ENCODE measurements around the gene EXO5.
"Not testable (repeated sequence)": the region's sequence is repeated elsewhere in the genome, so short reads cannot be mapped to it uniquely, and the experiment has no call there.

Gene EXO5

DNA sequence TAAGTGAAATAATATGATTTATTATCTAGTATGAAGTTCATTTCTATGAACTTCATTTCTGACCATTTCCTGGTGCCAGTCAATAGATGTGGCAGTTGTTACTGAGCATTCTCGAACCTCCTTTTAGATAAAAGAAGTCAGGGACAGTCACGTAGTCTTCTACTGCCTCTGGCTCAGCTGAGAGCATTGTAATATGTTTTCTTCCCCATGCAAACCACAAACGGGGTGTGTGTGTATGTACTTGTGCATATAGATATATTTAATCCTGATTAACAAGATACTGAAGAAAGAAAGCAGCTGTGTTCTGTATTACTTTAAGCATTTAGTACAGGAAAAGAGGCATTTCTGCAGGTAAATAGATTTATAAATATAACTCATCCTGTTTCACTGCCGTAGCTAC lies 44.5 kb downstream of the EXO5 start:
- DNase-seq (ENCODE audit: low spot score): no peak

DNA sequence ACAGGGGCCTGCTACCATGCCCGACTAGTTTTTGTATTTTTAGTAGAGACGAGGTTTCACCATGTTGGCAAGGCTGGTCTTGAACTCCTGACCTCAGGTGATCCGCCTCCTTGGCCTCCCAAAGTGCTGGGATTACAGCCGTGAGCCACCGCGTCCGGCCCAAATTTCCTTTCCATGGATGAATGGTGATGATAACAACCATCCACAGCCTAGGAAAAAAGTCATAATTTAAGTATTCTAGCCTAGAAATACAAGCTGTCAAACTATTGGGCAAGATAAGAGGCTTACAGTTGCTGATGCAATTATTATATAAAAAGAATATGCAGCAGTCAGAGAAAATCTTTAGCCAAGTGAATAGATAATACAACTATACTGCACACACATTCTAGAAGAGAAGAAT lies 46.2 kb downstream of the EXO5 start:
- DNase-seq (ENCODE audit: low spot score): not testable (repeated sequence)

DNA sequence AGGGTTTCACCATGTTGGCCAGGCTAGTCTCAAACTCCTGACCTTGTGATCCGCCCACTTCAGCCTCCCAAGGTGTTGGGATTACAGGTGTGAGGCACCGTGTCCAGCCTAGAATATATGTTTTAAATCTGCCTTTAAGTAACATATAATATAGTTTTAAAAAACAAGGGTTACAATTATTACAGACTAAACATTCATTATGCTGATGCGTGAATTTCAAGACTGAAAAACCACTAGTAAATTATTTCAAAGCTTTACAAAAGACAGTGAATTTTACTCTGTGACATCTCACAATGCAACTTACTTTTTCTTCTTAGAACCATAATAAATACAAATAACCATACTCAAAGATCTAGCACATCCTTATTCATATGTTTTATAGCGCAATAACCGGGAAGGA lies 47.6 kb downstream of the EXO5 start:
- no peak for DNase-seq (ENCODE audit: low spot score)

DNA sequence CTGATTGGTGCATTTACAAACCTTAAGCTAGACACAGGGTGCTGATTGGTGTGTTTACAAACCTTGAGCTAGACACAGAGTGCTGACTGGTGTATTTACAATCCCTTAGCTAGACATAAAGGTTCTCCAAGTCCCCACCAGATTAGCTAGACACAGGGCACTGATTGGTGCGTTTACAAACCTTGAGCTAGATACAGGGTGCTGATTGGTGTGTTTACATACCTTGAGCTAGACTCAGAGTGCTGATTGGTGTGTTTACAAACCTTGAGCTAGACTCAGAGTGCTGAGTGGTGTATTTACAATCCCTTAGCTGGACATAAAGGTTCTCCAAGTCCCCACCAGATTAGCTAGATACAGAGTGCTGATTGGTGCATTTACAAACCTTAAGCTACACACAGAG lies 49.7 kb downstream of the EXO5 start:
- DNase-seq (ENCODE audit: low spot score): not testable (repeated sequence)

DNA sequence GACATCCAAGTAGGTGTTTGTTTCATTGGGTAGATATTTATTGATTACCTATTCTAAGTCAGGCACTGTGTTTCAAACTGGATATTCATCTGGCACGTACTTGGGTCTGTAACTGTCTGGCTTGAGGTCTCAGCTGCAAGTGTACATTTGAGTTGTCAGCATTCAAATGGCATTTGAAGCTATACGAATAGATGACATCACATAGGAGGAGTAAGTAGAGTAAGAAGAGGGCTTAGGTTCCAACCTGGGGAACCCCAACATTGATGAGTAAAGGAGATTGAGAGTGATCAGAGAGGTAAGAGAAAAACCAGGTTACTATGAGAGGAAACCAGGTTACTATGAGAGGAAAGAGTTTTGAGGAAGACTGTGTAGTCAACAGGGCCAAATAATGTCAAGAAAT lies 53.6 kb downstream of the EXO5 start:
- DNase-seq (ENCODE audit: low spot score): no peak

DNA sequence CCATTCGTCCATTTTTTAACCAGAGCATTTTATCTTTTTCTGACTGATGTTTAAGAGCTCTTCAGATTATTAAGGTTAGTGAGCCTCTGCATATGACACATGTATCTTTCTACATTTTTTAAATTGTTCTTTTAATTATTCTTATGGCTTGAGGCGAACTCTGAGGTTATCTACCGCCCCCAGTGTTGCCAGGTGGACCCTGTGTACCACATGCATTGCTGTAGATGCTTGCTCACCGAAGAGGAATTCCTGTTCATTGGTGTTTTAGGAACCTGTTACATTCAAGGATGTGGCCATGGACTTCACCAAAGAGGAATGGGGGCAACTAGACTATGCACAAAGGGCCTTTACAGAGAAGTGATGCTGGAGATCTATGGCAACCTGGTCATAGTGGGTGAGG lies 54.7 kb downstream of the EXO5 start:
- DNase-seq (ENCODE audit: low spot score): no peak

DNA sequence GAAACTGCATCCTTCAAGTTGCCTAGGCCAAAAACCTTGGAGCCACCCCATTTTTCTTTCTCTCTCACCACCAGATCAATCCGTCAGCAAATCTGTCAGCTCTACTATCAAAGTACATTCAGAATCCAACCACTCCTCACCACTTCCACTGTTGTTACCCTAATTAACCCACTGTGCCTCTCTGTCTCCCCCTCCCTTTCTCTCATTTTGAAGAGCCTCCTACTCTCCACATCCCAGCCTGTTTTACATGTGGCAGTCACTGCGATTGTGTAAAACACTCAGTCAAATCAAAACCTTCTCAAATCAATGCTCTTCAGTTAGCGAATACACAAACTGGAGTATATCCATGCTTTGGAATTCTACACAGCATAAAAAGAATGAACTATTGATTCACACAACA lies 55.9 kb downstream of the EXO5 start:
- DNase-seq (ENCODE audit: low spot score): no peak

DNA sequence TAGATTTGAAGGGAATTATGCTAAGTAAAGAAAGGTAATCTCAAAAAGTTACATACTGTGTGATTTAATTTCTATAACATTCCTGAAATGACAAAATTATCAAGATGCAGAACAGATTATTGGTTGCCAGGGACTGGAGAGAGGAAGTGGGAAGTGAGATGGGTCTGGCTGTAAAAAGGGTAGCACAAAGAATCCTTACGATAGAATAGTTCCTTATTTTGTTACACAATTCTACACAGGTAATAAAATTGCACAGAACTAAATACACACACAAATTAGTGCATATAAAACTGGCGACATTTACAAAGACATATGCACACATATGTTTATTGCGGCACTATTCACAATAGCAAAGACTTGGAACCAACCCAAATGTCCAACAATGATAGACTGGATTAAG lies 56.3 kb downstream of the EXO5 start:
- DNase-seq (ENCODE audit: low spot score): no peak

Data from pons (tissue), 1 donor.